Caco-2 (cell line): Measurements from ENCODE around the gene ADAM17. TPM values are rescaled to one million over a fixed set of nuclear protein-coding genes. Genes with fewer than 3 reads are reported as not detected.

ENCODE experiments used
- BruUV-seq: library from RNA; stranded (reverse); fragments of 400-500 nt; replicated peaks from 2 replicates; lab custom pipeline; 2021; lab: Mats Ljungman, UMichigan
- CTCF ChIA-PET: fragments of 300-600 bp; sonication (Branson Sonifier 250); formaldehyde crosslinking; loops from one replicate; lab custom pipeline; 2022; ENCODE audit warnings: antibody characterized with exemption; lab: Charles Lee
- POLR2A ChIA-PET: fragments of 300-600 bp; sonication (Branson Sonifier 250); formaldehyde crosslinking; loops from one replicate; lab custom pipeline; 2022; ENCODE audit warnings: antibody characterized with exemption; lab: Charles Lee
- DNase-seq, 2 experiments: peaks; one replicate each; pipeline versions ENCODE4 v3.0.0 to v3.0.0-alpha.2; 2020 to 2022
- H3K27me3 ChIP-seq: replicated peaks from 2 replicates; pipeline ENCODE4 v1.6.0; 2011; ENCODE audit warnings: low read length; ENCODE audit not compliant: control insufficient read depth, insufficient read depth
- H3K36me3 ChIP-seq: 2 replicates; pipeline ENCODE4 v1.5.1; 2011; ENCODE audit warnings: low read length; ENCODE audit not compliant: control insufficient read depth, insufficient read depth
- H3K4me1 ChIP-seq: fragments of 250-450 bp; sonication (Bioruptor Pico); 2 replicates; pipeline ENCODE4 v1.5.1; 2020; ENCODE audit warnings: mild to moderate bottlenecking
- H3K4me3 ChIP-seq: 2 replicates; pipeline ENCODE4 v1.5.1; 2011; ENCODE audit warnings: low read depth, mild to moderate bottlenecking, control low read depth, low read length
- H3K9me3 ChIP-seq: fragments of 250-450 bp; sonication (Bioruptor Pico); 2 replicates; pipeline ENCODE4 v1.5.1; 2020; ENCODE audit warnings: mild to moderate bottlenecking, moderate library complexity
- H3K27ac Mint-ChIP-seq: one replicate; pipeline ENCODE4 v1.8.0; 2022; ENCODE audit warnings: mixed read lengths; ENCODE audit not compliant: unreplicated experiment
- H3K27me3 Mint-ChIP-seq: one replicate; pipeline ENCODE4 v1.8.0; 2022; ENCODE audit warnings: mixed read lengths; ENCODE audit not compliant: insufficient read depth, unreplicated experiment
- H3K36me3 Mint-ChIP-seq: one replicate; pipeline ENCODE4 v1.8.0; 2022; ENCODE audit warnings: mild to moderate bottlenecking, mixed read lengths; ENCODE audit not compliant: insufficient read depth, unreplicated experiment
- H3K4me1 Mint-ChIP-seq: one replicate; pipeline ENCODE4 v1.8.0; 2022; ENCODE audit warnings: low read depth, mixed read lengths; ENCODE audit not compliant: unreplicated experiment
- H3K4me3 Mint-ChIP-seq: one replicate; pipeline ENCODE4 v1.8.0; 2022; ENCODE audit warnings: mild to moderate bottlenecking, moderate library complexity, mixed read lengths; ENCODE audit not compliant: unreplicated experiment
- H3K9me3 Mint-ChIP-seq: one replicate; pipeline ENCODE4 v1.8.0; 2022; ENCODE audit warnings: mixed read lengths; ENCODE audit not compliant: unreplicated experiment
- CTCF ChIP-seq, 2 experiments: fragments of 200-600 bp in 1 of 2; IDR thresholded peaks; 1 replicate in 1 of 2; 2 replicates in 1 of 2; pipeline versions ENCODE4 v1.5.1 to v1.8.0; 2011 to 2022; ENCODE audit warnings: antibody characterized with exemption in 1 of 2, control low read depth in 1 of 2, inconsistent platforms in 1 of 2, low read depth in 1 of 2, low read length in 1 of 2, mild to moderate bottlenecking in 1 of 2, moderate library complexity in 1 of 2; ENCODE audit not compliant: insufficient read depth in 1 of 2, severe bottlenecking in 1 of 2, unreplicated experiment in 1 of 2
- intact Hi-C: fragments of 100-400 bp; cut with micrococcal nuclease; formaldehyde crosslinking; loops from one replicate; pipeline ENCODE4 v1.10.0; 2022; ENCODE audit not compliant: unreplicated experiment
- total RNA-seq: library from RNA; stranded (reverse); gene quantifications from 2 replicates; pipeline ENCODE4 v1.2.3, GENCODE V29; 2022

ADAM17 gene
- total RNA-seq, 1 experiment from 2014 or later: 40.5 TPM

GRCh38 chr2:9440058-9440727, 115.4 kb downstream of the ADAM17 start:
- POLR2A ChIA-PET: no interaction called here

GRCh38 chr2:9439536-9439935, 116.1 kb downstream of the ADAM17 start:
- H3K27me3 ChIP-seq: no peaks in the 10 kb centered on the region
- H3K27ac Mint-ChIP-seq: no peak overlapping the region
- ChIA-PET POLR2A (no interaction called here), CTCF (no interaction called here)
- peaks cover 69% of the 10 kb centered on the region for H3K36me3 Mint-ChIP-seq
- DNase-seq: no peak
- intact Hi-C loops: no loop called here
- no peak for TF ChIP-seq CTCF (IDR thresholded peaks at IDR 0.05; ENCODE audit: insufficient read depth in 1 of 2, low read depth in 1 of 2, low read length in 1 of 2, severe bottlenecking in 1 of 2, unreplicated experiment in 1 of 2)
- H3K9me3 ChIP-seq: no peaks in the 10 kb centered on the region
- H3K4me3 ChIP-seq: no peak overlapping the region
- H3K4me1 ChIP-seq: no peaks in the 10 kb centered on the region
- H3K36me3 ChIP-seq: peaks cover 3% of the 10 kb centered on the region
- no TSS peak for BruUV-seq
- H3K27me3 Mint-ChIP-seq: no peaks in the 10 kb centered on the region
- no peak overlapping the region for H3K4me3 Mint-ChIP-seq
- H3K9me3 Mint-ChIP-seq: no peaks in the 10 kb centered on the region
- no peaks in the 10 kb centered on the region for H3K4me1 Mint-ChIP-seq

More at GRCh38 chr2:9440058-9440727, 115.4 kb downstream of the ADAM17 start:
- DNase-seq: no peak
- Mint-ChIP-seq H3K36me3 (peaks cover 76% of the 10 kb centered on the region), H3K27ac (no peak overlapping the region), H3K4me3 (no peak overlapping the region), H3K27me3 (no peaks in the 10 kb centered on the region), H3K9me3 (no peaks in the 10 kb centered on the region), H3K4me1 (no peaks in the 10 kb centered on the region)
- H3K27me3 ChIP-seq: no peaks in the 10 kb centered on the region
- BruUV-seq: no TSS peak
- no peak overlapping the region for H3K4me3 ChIP-seq
- peaks cover 3% of the 10 kb centered on the region for H3K36me3 ChIP-seq
- no peaks in the 10 kb centered on the region for H3K9me3 ChIP-seq
- no peak for TF ChIP-seq CTCF (IDR thresholded peaks at IDR 0.05; ENCODE audit: insufficient read depth in 1 of 2, low read depth in 1 of 2, low read length in 1 of 2, severe bottlenecking in 1 of 2, unreplicated experiment in 1 of 2)
- CTCF ChIA-PET: no interaction called here
- H3K4me1 ChIP-seq: no peaks in the 10 kb centered on the region
- intact Hi-C loops: no loop called here

Other genes starting within 250 kb of the ADAM17 start
- gene ITGB1BP1, start 132.3 kb downstream of the ADAM17 start, total RNA-seq: 82.4 and 107 TPM in 2 replicates
- gene CPSF3, start 132.2 kb downstream of the ADAM17 start, total RNA-seq: 80.6 and 95.0 TPM in 2 replicates
- 56.5 and 57.8 TPM in 2 replicates for gene IAH1, start 81.3 kb downstream of the ADAM17 start, total RNA-seq
- 344 and 365 TPM in 2 replicates for gene YWHAQ, start 75.2 kb upstream of the ADAM17 start, total RNA-seq